A673 (cell line): ENCODE data around the gene CHD9.

ENCODE experiments used
- EZH2 ChIP-seq: fragments of 200-600 bp; sonication (generic); IDR thresholded peaks from 2 replicates; pipeline ENCODE4 v1.6.1; 2017; ENCODE audit warnings: borderline replicate concordance, low read depth, mild to moderate bottlenecking, mixed read lengths, antibody characterized with exemption, low read length; ENCODE audit not compliant: poor library complexity, severe bottlenecking
- TF ChIP-seq, protein P1 (sequence below): fragments of 300-800, 200-600 bp; sonication (generic); conservative IDR thresholded peaks from 2 replicates; pipeline ENCODE4 v1.5.1; 2017; ENCODE audit warnings: low read depth, mild to moderate bottlenecking, antibody characterized with exemption, low read length, moderate library complexity, mixed read lengths

DNA sequence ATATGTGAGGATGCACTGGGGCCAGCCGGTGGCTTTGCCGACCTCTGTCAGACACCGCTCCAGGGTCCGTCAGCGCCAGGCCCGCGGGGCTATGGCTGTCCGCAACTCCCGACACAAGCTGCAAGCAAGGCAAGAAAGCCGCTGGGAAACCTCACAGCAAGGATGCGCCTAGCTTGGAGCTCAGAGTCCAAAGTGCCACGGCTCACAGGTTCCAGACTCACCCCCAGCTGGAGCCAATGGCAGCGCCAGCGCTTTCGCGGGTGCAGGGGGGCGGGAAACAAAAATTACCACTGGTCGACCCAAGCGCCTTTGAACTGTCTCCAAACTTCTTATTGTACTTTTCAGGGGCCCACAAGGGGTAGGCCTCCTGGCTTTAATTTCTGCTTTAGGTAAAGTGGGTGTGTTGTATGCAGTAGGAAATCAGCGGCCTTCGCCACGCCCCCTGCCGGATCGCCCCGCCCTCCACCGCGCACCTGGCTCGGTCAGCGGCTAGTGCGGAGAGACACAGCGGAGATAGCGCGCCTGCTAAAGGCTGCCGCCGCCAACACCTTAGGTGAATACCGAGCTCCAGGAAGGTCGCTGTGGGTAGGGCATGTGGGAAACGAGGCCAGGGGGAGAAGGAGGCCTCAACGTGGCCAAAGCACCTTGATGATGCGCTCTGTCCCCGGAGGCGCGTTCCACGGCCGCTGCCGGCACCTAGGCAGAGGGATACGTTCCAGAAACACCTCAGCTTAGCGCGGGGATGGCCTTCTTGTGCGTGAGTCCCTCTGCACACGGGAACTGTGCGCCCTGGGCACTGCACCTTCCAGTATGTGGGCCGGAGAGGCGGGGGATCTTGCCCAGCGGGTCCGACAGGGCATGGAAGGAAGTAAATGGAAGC is 318.4 kb downstream of the CHD9 start:
- TF ChIP-seq, protein P1, sequence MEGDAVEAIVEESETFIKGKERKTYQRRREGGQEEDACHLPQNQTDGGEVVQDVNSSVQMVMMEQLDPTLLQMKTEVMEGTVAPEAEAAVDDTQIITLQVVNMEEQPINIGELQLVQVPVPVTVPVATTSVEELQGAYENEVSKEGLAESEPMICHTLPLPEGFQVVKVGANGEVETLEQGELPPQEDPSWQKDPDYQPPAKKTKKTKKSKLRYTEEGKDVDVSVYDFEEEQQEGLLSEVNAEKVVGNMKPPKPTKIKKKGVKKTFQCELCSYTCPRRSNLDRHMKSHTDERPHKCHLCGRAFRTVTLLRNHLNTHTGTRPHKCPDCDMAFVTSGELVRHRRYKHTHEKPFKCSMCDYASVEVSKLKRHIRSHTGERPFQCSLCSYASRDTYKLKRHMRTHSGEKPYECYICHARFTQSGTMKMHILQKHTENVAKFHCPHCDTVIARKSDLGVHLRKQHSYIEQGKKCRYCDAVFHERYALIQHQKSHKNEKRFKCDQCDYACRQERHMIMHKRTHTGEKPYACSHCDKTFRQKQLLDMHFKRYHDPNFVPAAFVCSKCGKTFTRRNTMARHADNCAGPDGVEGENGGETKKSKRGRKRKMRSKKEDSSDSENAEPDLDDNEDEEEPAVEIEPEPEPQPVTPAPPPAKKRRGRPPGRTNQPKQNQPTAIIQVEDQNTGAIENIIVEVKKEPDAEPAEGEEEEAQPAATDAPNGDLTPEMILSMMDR, result no peak
- TF ChIP-seq EZH2, result no peak
